GM10266 (cell line): ENCODE measurements around the gene LIPM.

Experiments used
- DNase-seq: peaks from one replicate; pipeline ENCODE4 v3.0.0; 2012; ENCODE audit errors: extremely low spot score
- CTCF ChIP-seq: IDR thresholded peaks from 2 replicates; pipeline ENCODE4 v1.5.1; 2012; ENCODE audit warnings: mild to moderate bottlenecking, low read depth; ENCODE audit not compliant: control insufficient read depth, insufficient read depth; ENCODE audit errors: missing control alignments

Gene LIPM

DNA sequence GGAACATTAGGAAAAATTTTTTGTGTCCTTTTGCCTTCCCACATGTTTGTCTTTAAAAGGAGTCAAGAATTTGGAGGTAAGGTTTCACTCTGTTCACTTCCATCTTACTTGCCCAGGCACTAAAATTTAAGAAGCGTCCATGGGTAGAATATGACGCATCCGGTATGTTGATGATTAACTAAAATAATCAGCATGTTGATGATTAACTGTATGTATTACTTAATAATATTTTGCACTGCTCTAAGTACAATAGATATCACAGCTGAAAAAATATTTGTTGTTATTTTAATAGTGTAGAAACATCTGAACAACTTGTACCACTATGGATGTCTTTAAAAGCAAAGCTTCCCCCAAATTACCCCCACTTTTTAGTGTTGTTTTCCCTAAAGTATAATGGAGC, 37.6 kb downstream of the LIPM start:
- DNase-seq, result no peak
- TF ChIP-seq CTCF, result no peak

GRCh38 chr10:88840881-88841280, 38.4 kb downstream of the LIPM start:
- TF ChIP-seq CTCF, result no peak
- DNase-seq, result no peak

DNA sequence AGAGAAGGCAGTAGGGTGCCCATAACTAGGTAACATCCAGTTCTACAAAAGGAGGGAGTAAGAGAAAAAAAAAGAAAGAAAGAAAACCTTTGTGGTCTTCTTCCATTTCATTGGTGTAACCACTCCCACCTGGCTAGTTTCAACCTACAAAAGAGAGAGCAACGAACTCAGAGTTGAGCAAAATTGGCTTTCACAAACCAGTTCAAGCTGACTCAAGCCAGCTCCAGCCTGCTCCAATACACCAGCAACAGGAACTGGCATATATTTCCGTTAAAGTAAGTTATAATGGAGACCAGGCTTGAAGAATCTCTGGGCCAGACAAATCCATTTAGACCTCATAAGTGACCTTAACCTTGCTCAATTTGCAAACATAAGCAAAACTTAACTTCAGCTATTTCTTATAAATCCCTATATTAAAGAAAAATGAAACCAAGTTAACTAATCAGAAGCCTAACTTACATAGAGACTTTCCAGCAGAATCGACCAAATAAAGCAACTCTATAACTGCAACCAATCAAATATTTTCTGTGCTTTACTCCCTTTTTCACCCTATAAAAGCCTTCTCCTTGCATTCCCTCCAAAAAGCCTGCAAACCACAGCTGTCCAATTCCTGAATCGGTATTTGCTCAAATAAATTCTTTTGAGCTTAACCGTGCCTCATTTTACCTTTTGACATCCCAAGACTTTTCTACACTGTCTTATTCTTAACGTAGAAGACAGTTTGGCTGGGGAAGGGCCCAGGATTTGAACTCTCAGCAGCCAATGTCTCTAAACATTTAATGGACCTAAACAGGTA, 39.0 kb downstream of the LIPM start:
- no peak for TF ChIP-seq CTCF
- DNase-seq, result no peak

DNA sequence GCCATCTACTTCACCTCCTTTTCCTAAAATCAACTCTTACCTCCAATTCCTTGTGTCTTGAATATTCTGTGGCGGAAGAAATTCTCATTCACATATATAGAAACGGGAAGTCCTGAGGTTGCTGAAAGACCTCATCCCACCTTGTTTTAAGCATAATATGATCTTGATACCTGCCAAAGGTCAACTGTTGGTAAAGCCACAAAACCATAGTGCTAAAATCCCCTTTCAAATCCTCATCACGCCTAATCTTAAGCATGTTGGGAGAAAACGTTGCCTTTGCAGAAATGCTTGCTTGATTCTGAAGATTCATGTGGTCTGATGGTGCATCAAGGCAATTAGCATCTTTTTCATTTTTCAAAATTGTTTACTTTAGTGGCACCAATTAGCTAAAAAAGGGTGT, 40.6 kb downstream of the LIPM start:
- no peak for DNase-seq

GRCh38 chr10:88848499-88848898, 46.0 kb downstream of the LIPM start:
- no peak for DNase-seq
- TF ChIP-seq CTCF, result no peak

More for the DNA sequence above, 40.6 kb downstream of the LIPM start:
- no peak for TF ChIP-seq CTCF

DNA sequence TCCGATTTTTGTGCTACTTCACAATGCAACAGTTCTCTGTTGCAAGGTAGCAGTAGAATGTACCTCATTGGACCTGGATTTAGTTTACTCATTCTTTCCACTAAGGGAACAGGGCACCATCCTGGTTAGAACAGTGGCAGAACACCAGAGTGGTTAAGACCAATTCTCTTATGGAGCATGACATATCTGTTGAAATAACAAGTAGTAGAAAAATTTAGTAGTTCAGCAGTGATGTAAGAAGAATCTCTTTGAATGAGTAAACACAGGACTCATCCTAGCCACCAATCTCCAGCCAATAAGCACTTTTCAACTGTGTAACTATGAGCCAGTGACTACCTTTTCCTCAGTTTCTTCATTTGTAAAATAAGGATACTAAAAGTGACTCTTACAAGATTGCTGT, 46.7 kb downstream of the LIPM start:
- no peak for DNase-seq
- no peak for TF ChIP-seq CTCF

DNA sequence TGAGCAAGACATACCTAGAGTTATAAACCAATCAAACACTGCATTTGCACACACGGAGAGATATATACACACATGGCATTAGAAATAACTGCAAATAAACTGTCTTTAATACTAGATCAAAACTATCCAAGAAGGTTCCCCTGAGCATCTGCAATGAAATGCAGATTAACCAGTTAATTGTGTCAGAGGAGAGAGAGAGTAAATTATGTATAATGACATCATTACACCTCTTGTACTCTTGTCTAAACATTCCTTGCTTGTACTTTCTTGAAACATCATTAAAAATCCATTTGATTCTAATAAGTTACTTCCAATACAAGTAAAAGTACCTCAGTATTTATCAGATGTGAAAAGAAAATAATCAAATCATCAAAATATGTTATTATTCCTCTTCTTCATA, 48.2 kb downstream of the LIPM start:
- no peak for TF ChIP-seq CTCF
- DNase-seq, result no peak
